Vagina (tissue), 2 donors: Measurements from ENCODE around the gene MTCL1.

Experiments used
- CTCF ChIP-seq, 3 experiments: fragments of 450-650 bp in 2 of 3; fragments of 200-600 bp in 1 of 3; sonication (generic) in 1 of 3; IDR thresholded peaks; one replicate each; pipeline ENCODE4 v1.5.1; 2017 to 2019; ENCODE audit warnings: antibody characterized with exemption in 3 of 3, mild to moderate bottlenecking in 2 of 3, moderate library complexity in 2 of 3
- POLR2A ChIP-seq, 2 donors: fragments of 450-650 bp; IDR thresholded peaks; one replicate each; pipeline ENCODE4 v1.6.1; 2017; ENCODE audit warnings: antibody characterized with exemption in 2 of 2, mild to moderate bottlenecking in 2 of 2, moderate library complexity in 2 of 2
- POLR2AphosphoS5 ChIP-seq, 2 donors: sonication (generic); formaldehyde crosslinking; IDR thresholded peaks; one replicate each; pipeline ENCODE4 v1.9.0; 2017; ENCODE audit warnings: antibody characterized with exemption in 2 of 2, mild to moderate bottlenecking in 2 of 2, low read depth in 1 of 2; ENCODE audit not compliant: insufficient read depth in 1 of 2

- no peak for TF ChIP-seq POLR2A (IDR thresholded peaks at IDR 0.05)
- no peak for TF ChIP-seq CTCF (IDR thresholded peaks at IDR 0.05)
- no peak for TF ChIP-seq POLR2AphosphoS5 (IDR thresholded peaks at IDR 0.05; ENCODE audit: insufficient read depth in 1 of 2, low read depth in 1 of 2)
Measured at GRCh38 chr18:8788503-8789429, 83.4 kb downstream of the MTCL1 start.
